Ishikawa (cell line): ENCODE results near the gene VAPB.

Experiments
- CEBPB ChIP-seq: IDR thresholded peaks from 2 replicates; pipeline ENCODE4 v1.6.1; 2012
- CREB1 ChIP-seq: IDR thresholded peaks from 2 replicates; pipeline ENCODE4 v1.6.1; 2012; ENCODE audit warnings: low read depth
- EGR1 ChIP-seq: IDR thresholded peaks from 2 replicates; pipeline ENCODE4 v1.6.1; 2012
- EP300 ChIP-seq: IDR thresholded peaks from 2 replicates; pipeline ENCODE4 v1.6.1; 2012; ENCODE audit warnings: borderline replicate concordance
- FOXM1 ChIP-seq: IDR thresholded peaks from 2 replicates; pipeline ENCODE4 v1.6.1; 2012; ENCODE audit warnings: low read depth, borderline replicate concordance
- MAX ChIP-seq: IDR thresholded peaks from 2 replicates; pipeline ENCODE4 v1.6.1; 2012
- NFIC ChIP-seq: IDR thresholded peaks from 2 replicates; pipeline ENCODE4 v1.6.1; 2012
- RAD21 ChIP-seq: IDR thresholded peaks from 2 replicates; pipeline ENCODE4 v1.6.1; 2012; ENCODE audit warnings: low read depth
- REST ChIP-seq: IDR thresholded peaks from 2 replicates; pipeline ENCODE4 v1.6.1; 2012; ENCODE audit warnings: low read depth, mild to moderate bottlenecking
- TAF1 ChIP-seq: IDR thresholded peaks from 2 replicates; pipeline ENCODE4 v1.6.1; 2012; ENCODE audit warnings: low read depth, mild to moderate bottlenecking
- TCF12 ChIP-seq: IDR thresholded peaks from 2 replicates; pipeline ENCODE4 v1.6.1; 2012; ENCODE audit warnings: low read depth
- USF1 ChIP-seq: IDR thresholded peaks from 2 replicates; pipeline ENCODE4 v1.6.1; 2012
- YY1 ChIP-seq: IDR thresholded peaks from 2 replicates; pipeline ENCODE4 v1.6.1; 2012; ENCODE audit warnings: low read depth
- ZBTB7A ChIP-seq: IDR thresholded peaks from 2 replicates; pipeline ENCODE4 v1.6.1; 2012; ENCODE audit warnings: low read depth

GRCh38 chr20:58440021-58440767 lies 51.2 kb downstream of the VAPB start:
- TF ChIP-seq RAD21 (no peak), REST (no peak), CREB1 (no peak), CEBPB (no peak), EP300 (no peak), TAF1 (no peak), YY1 (no peak), USF1 (no peak), MAX (no peak), TCF12 (no peak), NFIC (no peak), ZBTB7A (no peak), FOXM1 (no peak), EGR1 (no peak)
